Neural progenitor cell (in vitro differentiated cells): ENCODE results near the gene CCDC142. TPM values are rescaled to one million over a fixed set of nuclear protein-coding genes. Genes with fewer than 3 reads are reported as not detected.

ENCODE experiments used
- DNase-seq: peaks from one replicate; pipeline ENCODE4 v3.0.0-alpha.2; 2016; ENCODE audit warnings: low spot score
- H2AFZ ChIP-seq: fragments of 200-600 bp; sonication (generic); replicated peaks from 2 replicates; pipeline ENCODE4 v1.6.1; 2016; ENCODE audit warnings: antibody characterized with exemption
- H3F3A ChIP-seq: fragments of 200-600 bp; sonication (generic); 2 replicates; pipeline ENCODE4 v1.6.1; 2016; ENCODE audit warnings: antibody characterized with exemption, low read depth
- H3K27ac ChIP-seq: fragments of 200-600 bp; sonication (generic); 2 replicates; pipeline ENCODE4 v1.5.1; 2016; ENCODE audit warnings: mild to moderate bottlenecking
- H3K27me3 ChIP-seq: fragments of 200-600 bp; sonication (generic); 2 replicates; pipeline ENCODE4 v1.6.1; 2016; ENCODE audit warnings: mild to moderate bottlenecking, moderate library complexity
- H3K36me3 ChIP-seq: fragments of 200-600 bp; sonication (generic); 2 replicates; pipeline ENCODE4 v1.5.1; 2016
- H3K4me1 ChIP-seq: fragments of 200-600 bp; sonication (generic); 2 replicates; pipeline ENCODE4 v1.6.1; 2016; ENCODE audit warnings: mixed run types
- H3K4me2 ChIP-seq: fragments of 200-600 bp; sonication (generic); 2 replicates; pipeline ENCODE4 v1.6.1; 2016
- H3K4me3 ChIP-seq: fragments of 200-600 bp; sonication (generic); 2 replicates; pipeline ENCODE4 v1.5.1; 2016
- H3K79me2 ChIP-seq: fragments of 200-600 bp; sonication (generic); 2 replicates; pipeline ENCODE4 v1.6.1; 2016; ENCODE audit warnings: low read depth
- H3K9ac ChIP-seq: fragments of 200-600 bp; sonication (generic); 2 replicates; pipeline ENCODE4 v1.6.1; 2016
- H3K9me3 ChIP-seq: fragments of 200-600 bp; sonication (generic); 2 replicates; pipeline ENCODE4 v1.5.1; 2016; ENCODE audit warnings: low read depth
- H4K20me1 ChIP-seq: fragments of 200-600 bp; sonication (generic); 2 replicates; pipeline ENCODE4 v1.6.1; 2016; ENCODE audit warnings: low read depth
- H3K27ac Mint-ChIP-seq: 3 replicates; pipeline ENCODE4 v1.8.0; 2021; ENCODE audit warnings: mixed read lengths
- H3K27me3 Mint-ChIP-seq: 2 replicates; pipeline ENCODE4 v1.8.0; 2022; ENCODE audit warnings: low read depth, mild to moderate bottlenecking, inconsistent platforms, moderate library complexity, mixed read lengths; ENCODE audit not compliant: insufficient read depth
- H3K36me3 Mint-ChIP-seq: 3 replicates; pipeline ENCODE4 v1.8.0; 2021; ENCODE audit warnings: mixed read lengths
- H3K4me1 Mint-ChIP-seq: 3 replicates; pipeline ENCODE4 v1.8.0; 2021; ENCODE audit warnings: mixed read lengths
- H3K4me3 Mint-ChIP-seq: 3 replicates; pipeline ENCODE4 v1.8.0; 2021; ENCODE audit warnings: mild to moderate bottlenecking, moderate library complexity, mixed read lengths
- H3K9me3 Mint-ChIP-seq: 3 replicates; pipeline ENCODE4 v1.8.0; 2020; ENCODE audit warnings: mixed read lengths
- EZH2 ChIP-seq: fragments of 200-600 bp; sonication (generic); IDR thresholded peaks from 2 replicates; pipeline ENCODE4 v1.6.1; 2017; ENCODE audit warnings: antibody characterized with exemption, mild to moderate bottlenecking, moderate library complexity
- EZH2phosphoT487 ChIP-seq: fragments of 200-600 bp; sonication (generic); IDR thresholded peaks from 2 replicates; pipeline ENCODE4 v1.6.1; 2017; ENCODE audit warnings: antibody characterized with exemption
- total RNA-seq: library from RNA; depleted of rRNA; stranded (reverse); fragments of >200 nt; gene quantifications from 2 replicates; pipeline ENCODE4 v1.2.3, GENCODE V29; 2015; ENCODE audit warnings: low replicate concordance
- TF ChIP-seq, protein P1 (sequence below): fragments of 200-600 bp; sonication (generic); IDR thresholded peaks from 2 replicates; pipeline ENCODE4 v1.5.1; 2017; ENCODE audit warnings: antibody characterized with exemption, mild to moderate bottlenecking

CCDC142 gene
- total RNA-seq, 1 donor from 2014 or later, result 12.0 TPM

- Histone ChIP-seq H3K4me3 (no peak overlapping the region), H3K27ac (no peak overlapping the region), H3K36me3 (no peaks in the 10 kb centered on the region), H3K4me1 (no peaks in the 10 kb centered on the region), H4K20me1 (peaks cover 24% of the 10 kb centered on the region), H3K9ac (no peak overlapping the region), H3K4me2 (no peak overlapping the region), H3F3A (peaks cover 37% of the 10 kb centered on the region), H3K27me3 (peaks cover 6% of the 10 kb centered on the region), H2AFZ (no peak overlapping the region), H3K9me3 (no peaks in the 10 kb centered on the region), H3K79me2 (peaks cover 16% of the 10 kb centered on the region)
- H3K4me3 Mint-ChIP-seq, result no peak overlapping the region
- peaks cover 35% of the 10 kb centered on the region for H3K36me3 Mint-ChIP-seq
- no peaks in the 10 kb centered on the region for H3K9me3 Mint-ChIP-seq
- peaks cover 12% of the 10 kb centered on the region for H3K27me3 Mint-ChIP-seq
- no peak overlapping the region for H3K27ac Mint-ChIP-seq
- no peak for DNase-seq
- TF ChIP-seq, protein P1, sequence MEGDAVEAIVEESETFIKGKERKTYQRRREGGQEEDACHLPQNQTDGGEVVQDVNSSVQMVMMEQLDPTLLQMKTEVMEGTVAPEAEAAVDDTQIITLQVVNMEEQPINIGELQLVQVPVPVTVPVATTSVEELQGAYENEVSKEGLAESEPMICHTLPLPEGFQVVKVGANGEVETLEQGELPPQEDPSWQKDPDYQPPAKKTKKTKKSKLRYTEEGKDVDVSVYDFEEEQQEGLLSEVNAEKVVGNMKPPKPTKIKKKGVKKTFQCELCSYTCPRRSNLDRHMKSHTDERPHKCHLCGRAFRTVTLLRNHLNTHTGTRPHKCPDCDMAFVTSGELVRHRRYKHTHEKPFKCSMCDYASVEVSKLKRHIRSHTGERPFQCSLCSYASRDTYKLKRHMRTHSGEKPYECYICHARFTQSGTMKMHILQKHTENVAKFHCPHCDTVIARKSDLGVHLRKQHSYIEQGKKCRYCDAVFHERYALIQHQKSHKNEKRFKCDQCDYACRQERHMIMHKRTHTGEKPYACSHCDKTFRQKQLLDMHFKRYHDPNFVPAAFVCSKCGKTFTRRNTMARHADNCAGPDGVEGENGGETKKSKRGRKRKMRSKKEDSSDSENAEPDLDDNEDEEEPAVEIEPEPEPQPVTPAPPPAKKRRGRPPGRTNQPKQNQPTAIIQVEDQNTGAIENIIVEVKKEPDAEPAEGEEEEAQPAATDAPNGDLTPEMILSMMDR, result no peak
- no peak for TF ChIP-seq EZH2phosphoT487
- no peak for TF ChIP-seq EZH2
- H3K4me1 Mint-ChIP-seq, result peaks cover 28% of the 10 kb centered on the region
Observed at GRCh38 chr2:74424995-74425406, 57.8 kb downstream of the CCDC142 start.

GRCh38 chr2:74424139-74424992 lies 58.4 kb downstream of the CCDC142 start:
- Histone ChIP-seq H3K27me3 (peaks cover 7% of the 10 kb centered on the region), H3K4me3 (no peak overlapping the region), H3K79me2 (peaks cover 16% of the 10 kb centered on the region), H3K9ac (no peak overlapping the region), H3K4me2 (no peak overlapping the region), H3K9me3 (no peaks in the 10 kb centered on the region), H3K27ac (no peak overlapping the region), H3K4me1 (no peaks in the 10 kb centered on the region), H2AFZ (no peak overlapping the region), H3K36me3 (no peaks in the 10 kb centered on the region), H3F3A (peaks cover 37% of the 10 kb centered on the region), H4K20me1 (peaks cover 24% of the 10 kb centered on the region)
- Mint-ChIP-seq H3K36me3 (peaks cover 32% of the 10 kb centered on the region), H3K27ac (no peak overlapping the region), H3K4me1 (peaks cover 28% of the 10 kb centered on the region), H3K9me3 (no peaks in the 10 kb centered on the region), H3K4me3 (peak overlapping the region; percentile 66), H3K27me3 (peaks cover 15% of the 10 kb centered on the region)
- TF ChIP-seq, protein P1, result no peak
- TF ChIP-seq EZH2, result no peak
- no peak for TF ChIP-seq EZH2phosphoT487
- no peak for DNase-seq

Other genes starting within 250 kb of the CCDC142 start
- gene SLC4A5, start 139.6 kb downstream of the CCDC142 start, total RNA-seq, result 1.7 and 2.0 TPM in 2 replicates
- gene DCTN1, start 102.7 kb downstream of the CCDC142 start, total RNA-seq, result 100 and 134 TPM in 2 replicates
- 1.8 and 6.0 TPM in 2 replicates for gene C2orf81, start 61.4 kb downstream of the CCDC142 start, total RNA-seq
- 88.1 and 138 TPM in 2 replicates for gene WDR54, start 61.3 kb downstream of the CCDC142 start, total RNA-seq
- 11.4 and 40.0 TPM in 2 replicates for gene RTKN, start 41.1 kb downstream of the CCDC142 start, total RNA-seq
- gene INO80B, start 27.9 kb downstream of the CCDC142 start, total RNA-seq, result 8.7 and 15.9 TPM in 2 replicates
- 38.2 and 132 TPM in 2 replicates for gene WBP1, start 24.6 kb downstream of the CCDC142 start, total RNA-seq
- 32.0 and 68.3 TPM in 2 replicates for gene MOGS, start 17.6 kb downstream of the CCDC142 start, total RNA-seq
- 9.8 and 22.5 TPM in 2 replicates for gene MRPL53, start 10.3 kb downstream of the CCDC142 start, total RNA-seq
- 22.6 and 41.1 TPM in 2 replicates for gene TTC31, start 83 bp upstream of the CCDC142 start, total RNA-seq
- gene LBX2, start 16.6 kb upstream of the CCDC142 start, total RNA-seq, result 0.12 TPM in 1 of 2 replicates, not detected in the other
- gene PCGF1, start 24.7 kb upstream of the CCDC142 start, total RNA-seq, result 10.9 and 13.8 TPM in 2 replicates
- not detected in 2 replicates for gene TLX2, start 31.5 kb upstream of the CCDC142 start, total RNA-seq
- gene DQX1, start 43.2 kb upstream of the CCDC142 start, total RNA-seq, result 0.11 and 0.71 TPM in 2 replicates
- gene AUP1, start 46.7 kb upstream of the CCDC142 start, total RNA-seq, result 47.9 and 73.7 TPM in 2 replicates
- gene HTRA2, start 46.9 kb upstream of the CCDC142 start, total RNA-seq, result 18.5 and 28.4 TPM in 2 replicates
- 24.2 and 39.1 TPM in 2 replicates for gene LOXL3, start 70.9 kb upstream of the CCDC142 start, total RNA-seq
- 3.4 and 13.2 TPM in 2 replicates for gene DOK1, start 71.7 kb upstream of the CCDC142 start, total RNA-seq
- gene M1AP, start 165.3 kb upstream of the CCDC142 start, total RNA-seq, result 0.75 and 3.7 TPM in 2 replicates
- gene SEMA4F, start 171.2 kb upstream of the CCDC142 start, total RNA-seq, result 3.5 and 11.3 TPM in 2 replicates